Keratinocyte (primary cell): ENCODE results near the gene IL19. TPM values are rescaled to one million over a fixed set of nuclear protein-coding genes. Genes with fewer than 3 reads are reported as not detected.

Experiments
- DNase-seq: peaks from one replicate; pipeline ENCODE4 v3.0.0-alpha.2; 2011; ENCODE audit warnings: low read depth, missing footprints, low spot score
- FAIRE-seq: peaks from 2 replicates; lab custom pipeline; 2011; peaks lifted over from hg19 to GRCh38; lab: Jason Lieb, UNC
- H2AFZ ChIP-seq: 2 replicates; pipeline ENCODE4 v1.6.0; 2012; ENCODE audit warnings: low read length, control low read depth, inconsistent platforms; ENCODE audit not compliant: control insufficient read depth
- H3K27ac ChIP-seq: 2 replicates; pipeline ENCODE4 v1.5.1; 2011; ENCODE audit warnings: low read length; ENCODE audit not compliant: control insufficient read depth, insufficient read depth
- H3K27me3 ChIP-seq: 3 replicates; pipeline ENCODE4 v1.6.0; 2011; ENCODE audit warnings: low read length; ENCODE audit not compliant: control insufficient read depth, insufficient read depth; ENCODE audit errors: extremely low read depth
- H3K36me3 ChIP-seq, 2 experiments: 2 replicates in 1 of 2; 3 replicates in 1 of 2; pipeline ENCODE4 v1.5.1; 2011; ENCODE audit warnings: low read length in 2 of 2, mild to moderate bottlenecking in 1 of 2; ENCODE audit not compliant: control insufficient read depth in 2 of 2, insufficient read depth in 2 of 2; ENCODE audit errors: extremely low read depth in 1 of 2
- H3K4me1 ChIP-seq: 3 replicates; pipeline ENCODE4 v1.5.1; 2011; ENCODE audit warnings: low read length; ENCODE audit not compliant: control insufficient read depth, insufficient read depth; ENCODE audit errors: extremely low read depth
- H3K4me2 ChIP-seq: 3 replicates; pipeline ENCODE4 v1.6.0; 2011; ENCODE audit warnings: low read depth, low read length; ENCODE audit not compliant: control insufficient read depth, insufficient read depth; ENCODE audit errors: extremely low read depth
- H3K4me3 ChIP-seq, 3 experiments: fragments of 200-600 bp in 1 of 3; sonication (generic) in 1 of 3; 2 replicates in 2 of 3; 3 replicates in 1 of 3; pipeline ENCODE4 v1.5.1; 2011 to 2016; ENCODE audit warnings: low read length in 3 of 3, mild to moderate bottlenecking in 3 of 3, control low read depth in 2 of 3, inconsistent platforms in 1 of 3, low read depth in 1 of 3, mixed read lengths in 1 of 3, mixed run types in 1 of 3, moderate library complexity in 1 of 3; ENCODE audit not compliant: control insufficient read depth in 2 of 3, insufficient read depth in 2 of 3; ENCODE audit errors: extremely low read depth in 1 of 3
- H3K79me2 ChIP-seq: 2 replicates; pipeline ENCODE4 v1.6.0; 2012; ENCODE audit warnings: low read length; ENCODE audit not compliant: control insufficient read depth, insufficient read depth
- H3K9ac ChIP-seq: 3 replicates; pipeline ENCODE4 v1.6.0; 2011; ENCODE audit warnings: low read length; ENCODE audit not compliant: control insufficient read depth, insufficient read depth; ENCODE audit errors: extremely low read depth
- H3K9me1 ChIP-seq: 3 replicates; pipeline ENCODE4 v1.6.0; 2011; ENCODE audit warnings: low read length; ENCODE audit not compliant: control insufficient read depth, insufficient read depth; ENCODE audit errors: extremely low read depth
- H3K9me3 ChIP-seq: 2 replicates; pipeline ENCODE4 v1.5.1; 2012; ENCODE audit warnings: low read depth, low read length; ENCODE audit not compliant: control insufficient read depth
- H4K20me1 ChIP-seq: 3 replicates; pipeline ENCODE4 v1.6.0; 2011; ENCODE audit warnings: low read length; ENCODE audit not compliant: control insufficient read depth, insufficient read depth; ENCODE audit errors: extremely low read depth
- CTCF ChIP-seq, 3 experiments: IDR thresholded peaks in 1 of 3; conservative IDR thresholded peaks in 1 of 3; optimal IDR thresholded peaks in 1 of 3; 2 replicates in 2 of 3; 3 replicates in 1 of 3; pipeline versions ENCODE3 to v1.5.1; 2011; ENCODE audit warnings: low read length in 3 of 3, mild to moderate bottlenecking in 3 of 3, moderate library complexity in 2 of 3, control low read depth in 1 of 3, inconsistent platforms in 1 of 3; ENCODE audit not compliant: insufficient read depth in 2 of 3; ENCODE audit errors: extremely low read depth in 1 of 3
- EZH2 ChIP-seq: IDR thresholded peaks from one replicate; pipeline ENCODE4 v1.6.1; 2012; ENCODE audit warnings: inconsistent platforms, mild to moderate bottlenecking, low read length, moderate library complexity
- dilution Hi-C: fragments of 300-500 bp; cut with MboI; formaldehyde crosslinking; loops from one replicate; pipeline ENCODE4 v1.7.0; 2020; ENCODE audit warnings: low sequenced_read_pairs; ENCODE audit not compliant: extremely low pct_ligation_motif_present
- polyA plus RNA-seq, 5 experiments: library from polyadenylated mRNA; depleted of rRNA in 3 of 5; stranded (reverse) in 3 of 5; stranded (forward) in 1 of 5; unstranded in 1 of 5; fragments of >200 nt; gene quantifications; 1 replicate in 1 of 5; 2 replicates in 3 of 5; 3 replicates in 1 of 5; pipeline versions ENCODE4 v1.2.1 to v1.2.3, GENCODE V29; 2011 to 2012; ENCODE audit warnings: missing spikeins in 2 of 5, low read depth in 1 of 5, low replicate concordance in 1 of 5

IL19 gene
- polyA plus RNA-seq, 1 donor (not counting 4 experiments of a cell fraction or from before 2014, with no cell fraction given), result not detected

- dilution Hi-C loops, result no loop called here
- DNase-seq, result no peak
- no peaks in the 10 kb centered on the region for H3K9me3 ChIP-seq
- H3K9me1 ChIP-seq, result no peaks in the 10 kb centered on the region
- H2AFZ ChIP-seq, result no peak overlapping the region
- no peak for FAIRE-seq
- peaks cover 9 to 12% of the 10 kb centered on the region in 2 experiments for H3K36me3 ChIP-seq
- no peaks in the 10 kb centered on the region for H4K20me1 ChIP-seq
- no peak overlapping the region for H3K27ac ChIP-seq
- H3K9ac ChIP-seq, result no peak overlapping the region
- H3K4me3 ChIP-seq, result no peak overlapping the region
- peaks cover 8% of the 10 kb centered on the region for H3K4me1 ChIP-seq
- TF ChIP-seq EZH2 (no peak), CTCF (optimal IDR thresholded peaks at IDR 0.05 in 1 of 3, IDR thresholded peaks at IDR 0.05 in 1 of 3, conservative IDR thresholded peaks at IDR 0.05 in 1 of 3; ENCODE audit: extremely low read depth in 1 of 3, insufficient read depth in 2 of 3, low read length in 3 of 3) (no peak)
- H3K79me2 ChIP-seq, result no peaks in the 10 kb centered on the region
- H3K4me2 ChIP-seq, result no peak overlapping the region
- no peaks in the 10 kb centered on the region for H3K27me3 ChIP-seq
Observed at GRCh38 chr1:206739411-206740076, 31.0 kb upstream of the IL19 start.

GRCh38 chr1:206741142-206741701 lies 29.4 kb upstream of the IL19 start:
- no peaks in the 10 kb centered on the region for H3K9me3 ChIP-seq
- H2AFZ ChIP-seq, result no peak overlapping the region
- no peaks in the 10 kb centered on the region for H4K20me1 ChIP-seq
- H3K4me3 ChIP-seq, result no peak overlapping the region
- peaks cover 8% of the 10 kb centered on the region for H3K4me1 ChIP-seq
- H3K79me2 ChIP-seq, result no peaks in the 10 kb centered on the region
- FAIRE-seq (no peak), DNase-seq (no peak)
- no peaks in the 10 kb centered on the region for H3K27me3 ChIP-seq
- no peak overlapping the region for H3K4me2 ChIP-seq
- H3K27ac ChIP-seq, result no peak overlapping the region
- dilution Hi-C loops, result no loop called here
- H3K9ac ChIP-seq, result no peak overlapping the region
- H3K36me3 ChIP-seq, result no peaks in the 10 kb centered on the region
- no peaks in the 10 kb centered on the region for H3K9me1 ChIP-seq
- no peak for TF ChIP-seq CTCF (optimal IDR thresholded peaks at IDR 0.05 in 1 of 3, IDR thresholded peaks at IDR 0.05 in 1 of 3, conservative IDR thresholded peaks at IDR 0.05 in 1 of 3; ENCODE audit: extremely low read depth in 1 of 3, insufficient read depth in 2 of 3, low read length in 3 of 3)
- no peak for TF ChIP-seq EZH2
